Stomach smooth muscle (tissue), 2 donors: ENCODE data around the gene GLIPR2.
"Not testable (repeated sequence)": the region's sequence is repeated elsewhere in the genome, so short reads cannot be mapped to it uniquely, and the experiment has no call there.

Experiments
- H3K27ac ChIP-seq: one replicate; pipeline ENCODE4 v1.7.0; 2013; ENCODE audit warnings: mild to moderate bottlenecking, low read length, inconsistent platforms
- H3K27me3 ChIP-seq, 2 donors: one replicate each; pipeline ENCODE4 v1.7.0; 2013; ENCODE audit warnings: low read length in 2 of 2; ENCODE audit not compliant: insufficient read depth in 2 of 2, control insufficient read depth in 1 of 2
- H3K36me3 ChIP-seq, 2 donors: one replicate each; pipeline ENCODE4 v1.7.0; 2013; ENCODE audit warnings: low read length in 2 of 2; ENCODE audit not compliant: control insufficient read depth in 2 of 2, insufficient read depth in 2 of 2
- H3K4me1 ChIP-seq: one replicate; pipeline ENCODE4 v1.7.0; 2013; ENCODE audit warnings: low read length; ENCODE audit not compliant: control insufficient read depth, insufficient read depth
- H3K4me3 ChIP-seq, 2 donors: one replicate each; pipeline ENCODE4 v1.7.0; 2013; ENCODE audit warnings: low read length in 2 of 2
- H3K9ac ChIP-seq, 2 donors: one replicate each; pipeline ENCODE4 v1.7.0; 2013; ENCODE audit warnings: low read length in 2 of 2, mild to moderate bottlenecking in 1 of 2
- H3K9me3 ChIP-seq, 2 donors: one replicate each; pipeline ENCODE4 v1.7.0; 2013; ENCODE audit warnings: low read length in 2 of 2; ENCODE audit not compliant: control insufficient read depth in 2 of 2
- donor health status: healthy.
- donor health status: Pancreatic carcinoma.

GLIPR2 gene, protein sequence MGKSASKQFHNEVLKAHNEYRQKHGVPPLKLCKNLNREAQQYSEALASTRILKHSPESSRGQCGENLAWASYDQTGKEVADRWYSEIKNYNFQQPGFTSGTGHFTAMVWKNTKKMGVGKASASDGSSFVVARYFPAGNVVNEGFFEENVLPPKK

DNA sequence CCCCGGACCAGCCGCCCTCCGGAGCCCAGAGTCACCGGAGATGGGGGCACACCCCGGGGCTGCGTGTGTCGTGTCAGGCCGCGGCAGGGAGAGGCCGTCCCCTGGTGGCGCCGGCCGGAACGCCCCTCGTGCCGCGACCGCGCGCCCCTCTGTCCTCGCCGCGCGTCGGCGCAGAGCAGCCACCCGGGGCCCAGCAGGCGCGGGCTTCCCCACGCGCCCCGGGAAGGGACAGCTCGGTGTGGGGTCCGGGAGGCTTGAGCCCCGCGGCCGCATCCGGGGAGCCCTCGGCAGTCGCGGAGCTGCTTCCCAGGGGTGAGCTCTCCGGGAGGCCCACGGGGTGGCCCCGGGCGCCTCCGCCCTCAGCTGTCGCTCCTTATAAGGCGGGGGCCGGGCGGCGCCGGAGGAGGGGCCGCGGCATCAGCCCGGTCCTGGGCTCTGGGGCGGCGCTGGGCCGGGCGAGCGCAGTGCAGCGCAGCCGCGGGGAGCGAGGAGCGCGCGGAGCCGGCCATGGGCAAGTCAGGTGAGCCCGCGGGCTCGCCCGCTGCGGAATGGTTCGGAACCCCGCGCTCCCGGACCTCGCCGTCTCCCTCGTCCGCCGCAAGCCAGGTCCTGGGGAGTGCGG is at the start of gene GLIPR2:
TSS of gene GLIPR2 (plus strand) at position 462 of the 622 bp plus-strand sequence. CDS start at position 508, 46 bp downstream.
- H3K27me3 ChIP-seq, result no peaks in the 10 kb centered on the region
- peak within 1 kb of the TSS; percentile 84 to 86 for H3K9ac ChIP-seq
- H3K4me3 ChIP-seq, result peak within 1 kb of the TSS; percentile 83 to 95
- H3K27ac ChIP-seq, result peak within 1 kb of the TSS; percentile 62
- no peaks in the 10 kb centered on the region for H3K36me3 ChIP-seq
- peaks cover 47% of the 10 kb centered on the region for H3K4me1 ChIP-seq
- no peaks in the 10 kb centered on the region for H3K9me3 ChIP-seq

DNA sequence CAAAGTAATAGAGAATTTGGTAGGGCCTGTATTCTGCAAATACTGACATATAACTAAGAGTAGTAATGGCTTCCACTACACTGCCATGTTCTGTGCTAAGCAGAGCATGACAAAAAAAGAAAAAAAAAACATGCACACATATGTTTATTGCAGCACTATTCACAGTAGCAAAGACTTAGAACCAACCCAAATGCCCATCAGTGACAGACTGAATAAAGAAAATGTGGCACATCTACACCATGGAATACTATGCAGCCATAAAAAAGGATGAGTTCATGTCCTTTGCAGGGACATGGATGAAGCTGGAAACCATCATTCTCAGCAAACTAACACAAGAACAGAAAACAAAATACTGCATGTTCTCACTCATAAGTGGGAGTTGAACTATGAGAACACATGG is 49.5 kb upstream of the GLIPR2 start:
- H3K9me3 ChIP-seq, H3K36me3 ChIP-seq, H3K4me1 ChIP-seq, H3K27ac ChIP-seq, H3K4me3 ChIP-seq, H3K27me3 ChIP-seq, H3K9ac ChIP-seq: not testable (repeated sequence)

DNA sequence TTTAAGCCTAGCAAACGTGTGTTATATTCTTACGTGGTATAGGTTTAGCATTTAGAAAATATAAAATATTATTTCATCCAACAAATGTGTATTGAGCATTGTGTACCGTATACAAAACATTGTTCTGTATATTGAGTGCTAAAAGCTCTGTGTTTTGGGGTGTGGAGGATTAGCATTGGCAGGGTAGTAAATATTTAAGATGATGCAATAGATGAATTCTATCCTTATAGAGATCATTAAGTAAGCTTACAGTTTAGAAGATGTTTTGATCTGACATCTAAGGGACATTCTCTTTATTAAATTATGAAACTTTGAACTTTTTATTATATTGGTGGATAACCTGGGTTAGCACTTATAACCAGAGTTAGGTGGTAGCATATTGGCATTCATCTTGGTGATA is 48.5 kb upstream of the GLIPR2 start:
- H3K4me3 ChIP-seq, result no peak overlapping the region

DNA sequence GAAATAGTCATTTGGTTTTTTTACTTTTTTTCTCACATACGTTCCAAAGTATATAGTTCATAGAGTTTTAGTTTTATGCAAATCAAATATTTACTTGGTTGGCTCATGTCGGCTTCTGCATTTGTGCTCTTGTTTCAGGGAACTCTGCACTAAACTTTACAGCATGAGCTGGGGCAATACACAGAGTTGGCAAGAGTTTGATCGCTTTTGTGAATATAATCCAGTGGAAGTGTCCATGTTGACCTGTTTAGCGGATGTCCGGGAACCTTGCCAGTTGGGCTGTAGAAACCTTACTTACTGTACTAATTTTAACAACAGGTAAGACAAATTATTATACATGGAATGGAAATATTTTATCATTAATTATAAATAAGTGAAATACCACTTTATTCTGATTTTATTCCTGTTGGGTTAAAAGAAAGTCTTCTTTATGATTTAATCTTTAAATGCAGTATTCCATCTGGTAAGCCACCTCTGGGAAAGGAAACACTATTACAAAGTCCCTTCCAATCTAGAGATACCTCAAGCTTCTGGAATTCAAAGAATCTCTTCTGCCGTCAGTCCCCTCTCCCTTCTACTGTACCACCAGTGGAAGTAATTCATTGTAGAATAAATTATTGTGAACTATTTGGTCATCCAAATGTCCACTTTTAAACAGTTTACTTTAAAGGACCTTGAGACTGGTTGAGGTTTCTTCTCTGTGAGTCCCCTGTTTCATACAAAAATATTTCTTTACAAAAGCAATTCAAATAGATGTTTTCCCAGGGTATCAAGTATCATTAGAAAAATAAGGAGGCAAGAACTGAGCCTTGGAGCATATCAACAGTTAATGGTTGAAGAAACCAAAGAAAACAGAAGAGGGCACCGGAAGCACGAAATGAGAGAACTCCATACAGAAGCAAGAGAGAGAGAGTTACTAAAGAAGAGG is 45.2 kb upstream of the GLIPR2 start:
- no peak overlapping the region for H3K27ac ChIP-seq

More for the DNA sequence above, 48.5 kb upstream of the GLIPR2 start:
- H3K36me3 ChIP-seq, result peaks cover 0 to 3% of the 10 kb centered on the region in 2 donors
- H3K27ac ChIP-seq, result no peak overlapping the region
- no peaks in the 10 kb centered on the region for H3K4me1 ChIP-seq
- no peak overlapping the region for H3K9ac ChIP-seq
- no peaks in the 10 kb centered on the region for H3K27me3 ChIP-seq
- no peaks in the 10 kb centered on the region for H3K9me3 ChIP-seq

DNA sequence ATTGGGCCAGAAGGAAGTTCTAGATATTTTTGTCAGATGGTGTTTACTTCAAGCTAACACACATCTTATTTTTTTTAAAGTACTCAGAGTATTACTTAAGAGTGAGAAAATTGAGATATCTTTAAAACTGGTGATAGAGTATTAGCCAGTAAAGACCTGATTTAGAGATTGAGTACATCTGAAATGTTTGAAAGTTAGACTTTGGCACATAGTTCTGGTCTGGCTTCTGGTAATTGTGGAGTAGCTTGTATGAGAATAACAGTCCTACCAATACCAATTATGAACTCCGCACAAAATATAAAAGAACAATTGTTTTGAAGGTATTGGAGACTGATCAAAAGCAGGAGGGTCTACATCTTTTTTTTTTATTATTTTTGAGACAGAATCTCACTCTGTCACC is 44.5 kb upstream of the GLIPR2 start:
- no peak overlapping the region for H3K9ac ChIP-seq
- H3K27ac ChIP-seq, result no peak overlapping the region
- no peaks in the 10 kb centered on the region for H3K27me3 ChIP-seq
- peaks cover 0 to under 1% of the 10 kb centered on the region in 2 donors for H3K36me3 ChIP-seq
- no peaks in the 10 kb centered on the region for H3K4me1 ChIP-seq
- H3K4me3 ChIP-seq, result no peak overlapping the region
- no peaks in the 10 kb centered on the region for H3K9me3 ChIP-seq

More for the DNA sequence above, 45.2 kb upstream of the GLIPR2 start:
- no peak overlapping the region for H3K9ac ChIP-seq
- H3K9me3 ChIP-seq, result no peaks in the 10 kb centered on the region
- no peak overlapping the region for H3K4me3 ChIP-seq
- no peaks in the 10 kb centered on the region for H3K27me3 ChIP-seq
- H3K4me1 ChIP-seq, result no peaks in the 10 kb centered on the region
- peaks cover 0 to 3% of the 10 kb centered on the region in 2 donors for H3K36me3 ChIP-seq

DNA sequence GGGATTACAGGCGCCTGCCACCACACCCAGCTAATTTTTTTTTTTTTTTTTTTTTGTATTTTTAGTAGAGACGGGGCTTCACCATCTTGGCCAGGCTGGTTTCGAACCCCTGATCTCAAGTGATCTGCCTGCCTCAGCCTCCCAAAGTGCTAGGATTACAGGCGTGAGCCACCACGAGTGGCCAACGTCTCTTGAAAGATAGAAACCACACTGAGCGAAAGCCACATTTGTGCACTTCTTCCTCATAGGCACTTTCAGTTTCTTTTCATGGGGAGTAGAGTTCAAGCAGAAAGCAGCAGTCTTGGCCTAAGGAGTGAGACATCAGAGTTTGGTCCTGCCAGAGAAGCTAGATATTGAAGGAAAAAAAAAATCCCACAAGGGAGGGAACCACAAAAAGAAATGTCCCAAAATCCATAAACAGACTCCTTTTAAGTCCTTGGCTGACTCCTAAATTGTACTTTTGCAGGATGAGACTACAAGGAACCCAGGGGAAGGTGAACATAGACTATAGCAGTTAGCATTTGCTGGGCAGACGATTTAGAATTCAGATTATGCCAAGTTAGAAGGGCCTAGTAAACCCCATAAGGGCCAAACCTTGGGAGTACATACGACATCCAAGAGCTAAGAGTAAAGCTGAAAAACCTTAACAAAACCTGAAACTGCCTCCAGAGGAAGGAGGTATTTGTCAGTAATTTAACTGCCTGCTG is 43.9 kb upstream of the GLIPR2 start:
- Histone ChIP-seq H3K27ac (no peak overlapping the region), H3K27me3 (no peaks in the 10 kb centered on the region), H3K9me3 (no peaks in the 10 kb centered on the region), H3K36me3 (no peaks in the 10 kb centered on the region), H3K4me3 (no peak overlapping the region), H3K9ac (no peak overlapping the region), H3K4me1 (no peaks in the 10 kb centered on the region)

DNA sequence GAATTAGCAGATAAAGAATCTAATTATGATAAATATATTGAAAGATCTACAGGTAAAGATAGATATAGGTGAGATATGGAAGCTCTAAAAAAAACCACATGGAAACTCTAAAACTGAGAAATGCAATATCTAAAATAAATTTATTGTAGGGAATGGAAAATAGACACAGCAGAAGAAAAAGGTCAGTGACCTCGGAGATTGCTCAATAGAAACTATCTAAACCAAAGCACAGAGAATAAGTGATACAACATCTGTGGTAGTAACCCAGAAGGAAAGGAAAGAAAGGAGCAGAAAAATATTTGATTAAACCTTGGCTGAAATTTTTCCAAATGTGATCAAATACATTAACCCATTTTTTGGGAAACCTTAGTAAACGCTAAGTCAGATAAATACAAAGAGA is 43.1 kb upstream of the GLIPR2 start:
- H3K9ac ChIP-seq, result no peak overlapping the region
- no peaks in the 10 kb centered on the region for H3K27me3 ChIP-seq
- no peak overlapping the region for H3K4me3 ChIP-seq
- H3K36me3 ChIP-seq, result no peaks in the 10 kb centered on the region
- no peaks in the 10 kb centered on the region for H3K9me3 ChIP-seq
- no peaks in the 10 kb centered on the region for H3K4me1 ChIP-seq
- no peak overlapping the region for H3K27ac ChIP-seq

DNA sequence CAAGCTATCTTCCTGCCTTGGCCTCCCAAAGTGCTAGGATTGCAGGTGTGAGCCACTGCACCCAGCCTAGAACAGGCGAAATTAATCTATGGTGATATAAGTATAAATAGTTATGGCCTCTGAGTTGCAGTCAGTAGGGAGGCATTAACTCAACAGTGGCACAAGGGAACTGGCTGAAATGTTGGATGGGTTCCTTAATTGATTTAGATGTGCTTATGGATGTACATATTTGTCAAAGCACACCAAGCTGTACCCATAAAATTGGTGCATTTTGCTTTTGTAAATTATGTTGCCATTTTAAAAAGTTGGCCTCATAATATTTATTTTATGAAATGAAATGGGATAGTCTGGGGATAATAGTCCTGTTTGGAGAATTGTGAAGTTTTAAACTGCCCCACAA is 36.8 kb upstream of the GLIPR2 start:
- no peaks in the 10 kb centered on the region for H3K4me1 ChIP-seq
- H3K27me3 ChIP-seq, result no peaks in the 10 kb centered on the region
- H3K9ac ChIP-seq, result no peak overlapping the region
- H3K4me3 ChIP-seq, result no peak overlapping the region
- no peaks in the 10 kb centered on the region for H3K9me3 ChIP-seq
- no peak overlapping the region for H3K27ac ChIP-seq
- no peaks in the 10 kb centered on the region for H3K36me3 ChIP-seq

DNA sequence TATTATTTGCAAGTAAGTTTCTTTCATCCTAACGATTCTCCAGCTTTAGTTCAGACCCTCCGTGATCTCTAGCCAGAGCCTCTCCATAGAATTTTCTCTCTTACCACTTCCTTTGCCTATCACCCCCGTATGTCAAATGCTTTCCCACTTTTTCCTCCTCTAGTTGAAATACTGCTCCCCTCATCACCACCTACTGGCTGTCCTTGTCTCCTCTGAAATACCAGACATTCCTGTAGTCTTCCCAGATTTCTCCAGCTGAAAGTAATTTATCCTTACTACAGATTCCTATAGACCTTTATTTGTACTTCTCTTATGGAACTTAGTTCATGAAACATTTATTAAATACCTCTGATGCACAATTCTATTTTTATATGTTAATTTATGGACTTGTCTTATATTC is 36.0 kb upstream of the GLIPR2 start:
- H3K4me3 ChIP-seq, result no peak overlapping the region
- no peaks in the 10 kb centered on the region for H3K4me1 ChIP-seq
- H3K27me3 ChIP-seq, result no peaks in the 10 kb centered on the region
- no peak overlapping the region for H3K27ac ChIP-seq
- H3K9me3 ChIP-seq, result no peaks in the 10 kb centered on the region
- no peak overlapping the region for H3K9ac ChIP-seq
- H3K36me3 ChIP-seq, result no peaks in the 10 kb centered on the region

DNA sequence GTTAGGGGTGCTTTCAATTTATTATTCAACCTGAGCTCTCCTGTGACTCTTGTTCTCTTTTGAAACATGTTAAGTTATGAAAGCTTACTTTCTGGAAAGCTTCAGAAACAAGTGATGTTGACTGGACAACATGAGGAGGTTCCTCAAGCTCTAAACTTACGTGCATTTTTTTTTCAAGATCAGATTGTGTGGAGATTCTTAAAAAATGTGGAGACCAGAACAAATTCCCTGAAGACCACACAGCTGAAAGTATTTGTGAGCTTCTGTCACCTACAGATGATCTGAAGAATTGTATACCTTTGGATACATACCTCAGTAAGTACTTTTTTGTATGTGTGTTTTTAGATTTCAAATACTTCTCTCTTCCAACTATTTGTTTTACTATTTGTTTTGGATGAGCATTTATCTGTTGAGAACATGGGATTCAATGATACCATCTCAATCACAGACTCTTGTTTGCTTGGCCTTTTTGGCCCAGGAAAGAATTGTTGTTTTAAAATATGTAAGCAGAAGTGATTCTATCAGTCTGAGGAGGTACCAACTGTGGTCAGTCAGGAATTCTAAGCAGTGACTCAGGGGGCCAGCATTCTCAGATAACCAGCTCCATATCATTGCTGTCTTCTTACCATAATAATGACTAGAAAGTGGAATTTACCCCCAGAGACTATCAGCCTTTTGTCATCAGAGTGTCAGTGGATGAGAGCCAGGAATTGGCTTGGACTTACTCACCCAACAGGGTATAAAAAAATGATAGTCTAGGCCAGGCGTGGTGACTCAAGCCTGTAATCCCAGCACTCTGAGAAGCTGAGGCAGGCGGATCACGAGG is 34.4 kb upstream of the GLIPR2 start:
- Histone ChIP-seq H3K27me3 (no peaks in the 10 kb centered on the region), H3K9me3 (no peaks in the 10 kb centered on the region), H3K4me3 (no peak overlapping the region), H3K4me1 (no peaks in the 10 kb centered on the region), H3K9ac (no peak overlapping the region), H3K36me3 (no peaks in the 10 kb centered on the region), H3K27ac (no peak overlapping the region)
